HepG2 (cell line): ENCODE data around the gene CHMP1A. TPM values are rescaled to one million over a fixed set of nuclear protein-coding genes. Genes with fewer than 3 reads are reported as not detected.
A peak's percentile ranks its signal among the peaks of the same experiment; 100 is the strongest.

Experiments
- AGO1 ChIP-seq: fragments of 200-400 bp; formaldehyde crosslinking; IDR thresholded peaks from 2 replicates; pipeline ENCODE4 v1.6.1; 2017; ENCODE audit warnings: mild to moderate bottlenecking, low read depth, low read length, moderate library complexity; ENCODE audit not compliant: poor library complexity, severe bottlenecking
- AGO2 ChIP-seq: fragments of 200-400 bp; formaldehyde crosslinking; optimal IDR thresholded peaks from 2 replicates; pipeline ENCODE3; 2017; ENCODE audit warnings: mild to moderate bottlenecking, low read depth, low read length, moderate library complexity
- ATF1 ChIP-seq: IDR thresholded peaks from 2 replicates; pipeline ENCODE4 v1.6.1; 2016; ENCODE audit warnings: mild to moderate bottlenecking, control low read depth
- CREM ChIP-seq, 2 experiments: sonication (generic) in 1 of 2; formaldehyde crosslinking in 1 of 2; IDR thresholded peaks; 2 replicates each; pipeline versions ENCODE4 v1.4.0 to v1.6.1; 2016 to 2020; ENCODE audit warnings: antibody characterized with exemption in 1 of 2, mild to moderate bottlenecking in 1 of 2, missing genetic modification reagents in 1 of 2
- FIP1L1 ChIP-seq: fragments of 200-400 bp; formaldehyde crosslinking; IDR thresholded peaks from 2 replicates; pipeline ENCODE4 v1.6.1; 2018; ENCODE audit warnings: low read depth, mild to moderate bottlenecking, low read length, moderate library complexity, borderline replicate concordance; ENCODE audit not compliant: insufficient read depth
- FOSL2 ChIP-seq: sonication (generic); formaldehyde crosslinking; IDR thresholded peaks from 2 replicates; pipeline ENCODE4 v1.4.0; 2020; ENCODE audit warnings: missing genetic modification reagents
- HDAC6 ChIP-seq: fragments of 200-600 bp; sonication (generic); IDR thresholded peaks from 2 replicates; pipeline ENCODE4 v1.7.0; 2017; ENCODE audit warnings: mild to moderate bottlenecking, antibody characterized with exemption, low read length, low read depth
- HMG20A ChIP-seq: IDR thresholded peaks from 2 replicates; pipeline ENCODE4 v1.6.1; 2016; ENCODE audit warnings: borderline replicate concordance
- HOXA5 ChIP-seq: sonication (generic); formaldehyde crosslinking; IDR thresholded peaks from 2 replicates; pipeline ENCODE4 v1.4.0; 2020; ENCODE audit warnings: missing genetic modification reagents
- HOXD1 ChIP-seq: sonication (generic); formaldehyde crosslinking; IDR thresholded peaks from 2 replicates; pipeline ENCODE4 v1.5.0; 2020; ENCODE audit warnings: missing genetic modification reagents
- ISX ChIP-seq: sonication (generic); formaldehyde crosslinking; conservative IDR thresholded peaks from 2 replicates; pipeline ENCODE4 v1.5.0; 2020; ENCODE audit warnings: missing genetic modification reagents
- PHB2 ChIP-seq: fragments of 450-650 bp; IDR thresholded peaks from 2 replicates; pipeline ENCODE4 v1.6.1; 2018; ENCODE audit not compliant: partially characterized antibody
- PHF20 ChIP-seq: sonication (generic); formaldehyde crosslinking; IDR thresholded peaks from 2 replicates; pipeline ENCODE4 v1.5.0; 2020; ENCODE audit warnings: mild to moderate bottlenecking, missing genetic modification reagents
- POLR2A ChIP-seq, 2 experiments: IDR thresholded peaks; 2 replicates each; pipeline ENCODE4 v1.6.1; 2011; ENCODE audit warnings: low read depth in 2 of 2, low read length in 2 of 2, mild to moderate bottlenecking in 1 of 2, moderate library complexity in 1 of 2; ENCODE audit not compliant: insufficient read depth in 1 of 2
- RFX1 ChIP-seq: fragments of 450-650 bp; IDR thresholded peaks from 2 replicates; pipeline ENCODE4 v1.6.1; 2017
- RXRB ChIP-seq: IDR thresholded peaks from 2 replicates; pipeline ENCODE4 v1.6.1; 2016; ENCODE audit warnings: borderline replicate concordance, missing genetic modification reagents, missing compliant biosample characterization
- SMAD1 ChIP-seq: sonication (generic); formaldehyde crosslinking; IDR thresholded peaks from 2 replicates; pipeline ENCODE4 v1.4.0; 2020; ENCODE audit warnings: missing genetic modification reagents, low read depth, mild to moderate bottlenecking, borderline replicate concordance
- SMAD3 ChIP-seq: sonication (generic); formaldehyde crosslinking; IDR thresholded peaks from 2 replicates; pipeline ENCODE4 v1.4.0; 2020; ENCODE audit warnings: missing genetic modification reagents
- STAT5B ChIP-seq: sonication (generic); formaldehyde crosslinking; IDR thresholded peaks from 2 replicates; pipeline ENCODE4 v1.4.0; 2020; ENCODE audit warnings: missing genetic modification reagents
- TP53 ChIP-seq: sonication (generic); formaldehyde crosslinking; conservative IDR thresholded peaks from 2 replicates; pipeline ENCODE4 v1.4.0; 2020; ENCODE audit warnings: missing genetic modification reagents
- ZBTB3 ChIP-seq: sonication (generic); formaldehyde crosslinking; IDR thresholded peaks from 2 replicates; pipeline ENCODE4 v1.4.0; 2020; ENCODE audit warnings: low read depth, mild to moderate bottlenecking, moderate library complexity, missing genetic modification reagents, borderline replicate concordance
- ZNF256 ChIP-seq: sonication (generic); formaldehyde crosslinking; conservative IDR thresholded peaks from 2 replicates; pipeline ENCODE4 v1.4.0; 2020; ENCODE audit warnings: missing genetic modification reagents
- ZNF441 ChIP-seq: sonication (generic); formaldehyde crosslinking; IDR thresholded peaks from 2 replicates; pipeline ENCODE4 v1.7.0; 2021; ENCODE audit warnings: missing genetic modification reagents, borderline replicate concordance
- polyA plus RNA-seq, 8 experiments: library from polyadenylated mRNA; depleted of rRNA in 3 of 8; stranded (reverse) in 7 of 8; unstranded in 1 of 8; fragments of >200 nt; fragmentation: Illumina TruSeq in 4 of 8; extraction: Trizol in 4 of 8; gene quantifications; 2 replicates each; pipeline versions ENCODE4 v1.2.1 to v1.2.3, GENCODE V29; 2011 to 2016; ENCODE audit warnings: low read depth in 4 of 8, missing spikeins in 1 of 8, mixed read lengths in 1 of 8; ENCODE audit not compliant: insufficient read depth in 1 of 8
- total RNA-seq, 5 experiments: library from RNA; depleted of rRNA; stranded (reverse); fragments of >200 nt; fragmentation: Illumina TruSeq; extraction: Trizol; gene quantifications; 2 replicates each; pipeline ENCODE4 v1.2.3, GENCODE V29; 2016; ENCODE audit warnings: low read depth in 1 of 5
- TF ChIP-seq, protein P1 (sequence below): fragments of 450-650 bp; IDR thresholded peaks from 2 replicates; pipeline ENCODE4 v1.6.1; 2017
- TF ChIP-seq, protein P2 (sequence below): IDR thresholded peaks from 2 replicates; pipeline ENCODE4 v1.6.1; 2012; ENCODE audit warnings: inconsistent platforms
- TF ChIP-seq, protein P3 (sequence below): sonication (generic); formaldehyde crosslinking; IDR thresholded peaks from 2 replicates; pipeline ENCODE4 v1.4.0; 2020; ENCODE audit warnings: mild to moderate bottlenecking, missing genetic modification reagents, borderline replicate concordance
- TF ChIP-seq, protein P4 (sequence below): IDR thresholded peaks from 2 replicates; pipeline ENCODE4 v1.6.1; 2016; ENCODE audit warnings: missing genetic modification reagents, missing compliant biosample characterization
- TF ChIP-seq, protein P5 (sequence below): sonication (generic); formaldehyde crosslinking; IDR thresholded peaks from 2 replicates; pipeline ENCODE4 v1.4.0; 2020; ENCODE audit warnings: missing genetic modification reagents

CHMP1A gene
- total and polyA plus RNA-seq, 2 of the 13 experiments (the other 11 are each of a cell fraction or from before 2014, with no cell fraction given), result 69.4 to 73.3 TPM

DNA sequence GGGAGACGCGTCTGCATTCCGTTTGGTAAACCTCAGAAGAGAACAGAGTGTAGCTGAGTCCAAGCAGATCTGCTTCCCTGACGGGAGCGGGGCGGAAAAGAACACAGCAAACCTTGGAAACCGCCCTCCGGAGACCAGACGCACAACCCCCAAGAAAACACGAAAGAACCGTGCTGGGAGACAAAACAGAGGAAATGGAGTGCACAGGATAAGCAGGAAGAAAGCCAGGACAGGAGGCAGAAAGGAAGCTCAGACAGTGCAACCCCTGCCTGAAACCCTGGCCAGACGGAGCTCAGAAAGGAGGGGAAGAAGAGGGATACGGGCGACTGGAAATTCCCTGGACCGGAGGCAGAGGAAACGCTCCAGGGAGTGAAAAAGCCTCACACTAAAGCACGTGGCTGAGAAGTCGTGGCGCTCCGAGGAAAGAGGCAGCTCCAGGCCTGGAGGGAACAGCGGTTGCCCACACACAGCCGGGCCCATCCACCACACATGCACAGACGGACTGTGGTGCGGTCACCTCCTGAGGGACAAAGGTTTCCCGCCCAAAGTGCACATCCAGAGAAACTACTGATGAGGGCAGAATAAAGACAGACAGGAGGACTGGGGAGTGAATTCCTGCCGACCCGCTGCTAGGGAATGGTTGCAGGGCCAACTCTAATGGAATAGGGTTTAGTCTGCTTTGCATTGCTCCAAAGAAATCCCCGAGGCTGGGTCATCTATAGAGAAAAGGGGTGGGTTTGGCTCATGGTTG lies 33.8 kb downstream of the CHMP1A start (continued):
- no peak for TF ChIP-seq HDAC6
- no peak for TF ChIP-seq RFX1
- no peak for TF ChIP-seq ZBTB3
- no peak for TF ChIP-seq RXRB (CRISPR knock-in tag)
- TF ChIP-seq HOXD1 (CRISPR knock-in tag), result no peak
- TF ChIP-seq, protein P1, sequence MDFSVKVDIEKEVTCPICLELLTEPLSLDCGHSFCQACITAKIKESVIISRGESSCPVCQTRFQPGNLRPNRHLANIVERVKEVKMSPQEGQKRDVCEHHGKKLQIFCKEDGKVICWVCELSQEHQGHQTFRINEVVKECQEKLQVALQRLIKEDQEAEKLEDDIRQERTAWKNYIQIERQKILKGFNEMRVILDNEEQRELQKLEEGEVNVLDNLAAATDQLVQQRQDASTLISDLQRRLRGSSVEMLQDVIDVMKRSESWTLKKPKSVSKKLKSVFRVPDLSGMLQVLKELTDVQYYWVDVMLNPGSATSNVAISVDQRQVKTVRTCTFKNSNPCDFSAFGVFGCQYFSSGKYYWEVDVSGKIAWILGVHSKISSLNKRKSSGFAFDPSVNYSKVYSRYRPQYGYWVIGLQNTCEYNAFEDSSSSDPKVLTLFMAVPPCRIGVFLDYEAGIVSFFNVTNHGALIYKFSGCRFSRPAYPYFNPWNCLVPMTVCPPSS, result no peak
- TF ChIP-seq HMG20A (CRISPR knock-in tag), result no peak
- no peak for TF ChIP-seq POLR2A (IDR thresholded peaks at IDR 0.05; ENCODE audit: insufficient read depth in 1 of 2, low read depth in 2 of 2, low read length in 2 of 2)
- TF ChIP-seq TP53 (CRISPR knock-in tag), result no peak
- no peak for TF ChIP-seq ATF1
- TF ChIP-seq, protein P2, sequence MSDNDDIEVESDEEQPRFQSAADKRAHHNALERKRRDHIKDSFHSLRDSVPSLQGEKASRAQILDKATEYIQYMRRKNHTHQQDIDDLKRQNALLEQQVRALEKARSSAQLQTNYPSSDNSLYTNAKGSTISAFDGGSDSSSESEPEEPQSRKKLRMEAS, result peak; percentile 97
- TF ChIP-seq, protein P3, sequence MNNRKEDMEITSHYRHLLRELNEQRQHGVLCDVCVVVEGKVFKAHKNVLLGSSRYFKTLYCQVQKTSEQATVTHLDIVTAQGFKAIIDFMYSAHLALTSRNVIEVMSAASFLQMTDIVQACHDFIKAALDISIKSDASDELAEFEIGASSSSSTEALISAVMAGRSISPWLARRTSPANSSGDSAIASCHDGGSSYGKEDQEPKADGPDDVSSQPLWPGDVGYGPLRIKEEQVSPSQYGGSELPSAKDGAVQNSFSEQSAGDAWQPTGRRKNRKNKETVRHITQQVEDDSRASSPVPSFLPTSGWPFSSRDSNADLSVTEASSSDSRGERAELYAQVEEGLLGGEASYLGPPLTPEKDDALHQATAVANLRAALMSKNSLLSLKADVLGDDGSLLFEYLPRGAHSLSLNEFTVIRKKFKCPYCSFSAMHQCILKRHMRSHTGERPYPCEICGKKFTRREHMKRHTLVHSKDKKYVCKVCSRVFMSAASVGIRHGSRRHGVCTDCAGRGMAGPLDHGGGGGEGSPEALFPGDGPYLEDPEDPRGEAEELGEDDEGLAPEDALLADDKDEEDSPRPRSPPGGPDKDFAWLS (CRISPR knock-in tag), result no peak
- TF ChIP-seq FIP1L1, result no peak
- no peak for TF ChIP-seq SMAD3 (CRISPR knock-in tag)
- TF ChIP-seq AGO1, result no peak
- no peak for TF ChIP-seq STAT5B
- TF ChIP-seq PHF20 (CRISPR knock-in tag), result no peak
- no peak for TF ChIP-seq ZNF256 (CRISPR knock-in tag)
- no peak for TF ChIP-seq FOSL2 (CRISPR knock-in tag)
- no peak for TF ChIP-seq SMAD1 (CRISPR knock-in tag)
- TF ChIP-seq HOXA5 (CRISPR knock-in tag), result no peak
- TF ChIP-seq ISX (CRISPR knock-in tag), result no peak
- no peak for TF ChIP-seq PHB2
- TF ChIP-seq, protein P4, sequence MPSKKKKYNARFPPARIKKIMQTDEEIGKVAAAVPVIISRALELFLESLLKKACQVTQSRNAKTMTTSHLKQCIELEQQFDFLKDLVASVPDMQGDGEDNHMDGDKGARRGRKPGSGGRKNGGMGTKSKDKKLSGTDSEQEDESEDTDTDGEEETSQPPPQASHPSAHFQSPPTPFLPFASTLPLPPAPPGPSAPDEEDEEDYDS (CRISPR knock-in tag), result no peak
- TF ChIP-seq AGO2, result no peak
- peak; percentile 89 for TF ChIP-seq ZNF441 (CRISPR knock-in tag)
- no peak for TF ChIP-seq CREM (IDR thresholded peaks at IDR 0.05)
- TF ChIP-seq CREM (CRISPR knock-in tag; IDR thresholded peaks at IDR 0.05), result no peak
- TF ChIP-seq, protein P5, sequence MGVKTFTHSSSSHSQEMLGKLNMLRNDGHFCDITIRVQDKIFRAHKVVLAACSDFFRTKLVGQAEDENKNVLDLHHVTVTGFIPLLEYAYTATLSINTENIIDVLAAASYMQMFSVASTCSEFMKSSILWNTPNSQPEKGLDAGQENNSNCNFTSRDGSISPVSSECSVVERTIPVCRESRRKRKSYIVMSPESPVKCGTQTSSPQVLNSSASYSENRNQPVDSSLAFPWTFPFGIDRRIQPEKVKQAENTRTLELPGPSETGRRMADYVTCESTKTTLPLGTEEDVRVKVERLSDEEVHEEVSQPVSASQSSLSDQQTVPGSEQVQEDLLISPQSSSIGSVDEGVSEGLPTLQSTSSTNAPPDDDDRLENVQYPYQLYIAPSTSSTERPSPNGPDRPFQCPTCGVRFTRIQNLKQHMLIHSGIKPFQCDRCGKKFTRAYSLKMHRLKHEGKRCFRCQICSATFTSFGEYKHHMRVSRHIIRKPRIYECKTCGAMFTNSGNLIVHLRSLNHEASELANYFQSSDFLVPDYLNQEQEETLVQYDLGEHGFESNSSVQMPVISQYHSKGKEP (CRISPR knock-in tag), result no peak
